NB4 (cell line): ENCODE data around the gene PC.

Experiments used
- CTCF ChIP-seq: IDR thresholded peaks from one replicate; pipeline ENCODE4 v1.5.1; 2012; ENCODE audit warnings: low read depth, low read length
- MAX ChIP-seq: IDR thresholded peaks from 2 replicates; pipeline ENCODE4 v1.6.1; 2011; ENCODE audit warnings: low read depth, low read length
- POLR2A ChIP-seq: IDR thresholded peaks from 2 replicates; pipeline ENCODE4 v1.6.1; 2011; ENCODE audit warnings: mild to moderate bottlenecking; ENCODE audit not compliant: insufficient read length; ENCODE audit errors: extremely low read depth

GRCh38 chr11:66907751-66908630 lies 50.2 kb downstream of the PC start:
- TF ChIP-seq CTCF (no peak), POLR2A (no peak), MAX (no peak)
